Measurements from ENCODE around the gene RBM6. TPM values are rescaled to one million over a fixed set of nuclear protein-coding genes. Genes with fewer than 3 reads are reported as not detected.

The RBM6 gene
- total RNA-seq, 1 experiment from 2014 or later, result 118 TPM

GRCh38 chr3:49898991-49899390 is 41.0 kb upstream of the RBM6 start:
- H3K27me3 Mint-ChIP-seq (ENCODE audit: low read depth), result no peaks in the 10 kb centered on the region
- H3K36me3 Mint-ChIP-seq, result no peaks in the 10 kb centered on the region
- TF ChIP-seq ZNF121 (CRISPR knock-in tag; IDR thresholded peaks at IDR 0.05), result no peak
- TF ChIP-seq OVOL2 (CRISPR knock-in tag; IDR thresholded peaks at IDR 0.05; ENCODE audit: borderline replicate concordance), result no peak
- no peak for TF ChIP-seq KAT7 (CRISPR knock-in tag; IDR thresholded peaks at IDR 0.05; ENCODE audit: borderline replicate concordance)
- no peak for TF ChIP-seq AR (CRISPR knock-in tag; IDR thresholded peaks at IDR 0.05)
- no peak for TF ChIP-seq MXD4 (CRISPR knock-in tag; IDR thresholded peaks at IDR 0.05; ENCODE audit: borderline replicate concordance)
- no peak for TF ChIP-seq ZMAT4 (CRISPR knock-in tag; IDR thresholded peaks at IDR 0.05)
- TF ChIP-seq, protein P1, sequence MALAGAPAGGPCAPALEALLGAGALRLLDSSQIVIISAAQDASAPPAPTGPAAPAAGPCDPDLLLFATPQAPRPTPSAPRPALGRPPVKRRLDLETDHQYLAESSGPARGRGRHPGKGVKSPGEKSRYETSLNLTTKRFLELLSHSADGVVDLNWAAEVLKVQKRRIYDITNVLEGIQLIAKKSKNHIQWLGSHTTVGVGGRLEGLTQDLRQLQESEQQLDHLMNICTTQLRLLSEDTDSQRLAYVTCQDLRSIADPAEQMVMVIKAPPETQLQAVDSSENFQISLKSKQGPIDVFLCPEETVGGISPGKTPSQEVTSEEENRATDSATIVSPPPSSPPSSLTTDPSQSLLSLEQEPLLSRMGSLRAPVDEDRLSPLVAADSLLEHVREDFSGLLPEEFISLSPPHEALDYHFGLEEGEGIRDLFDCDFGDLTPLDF (CRISPR knock-in tag; IDR thresholded peaks at IDR 0.05), result no peak
- no peak for TF ChIP-seq ZNF232 (CRISPR knock-in tag; IDR thresholded peaks at IDR 0.05)
- POLR2A ChIA-PET, result no interaction called here
- H3K9me3 Mint-ChIP-seq, result no peaks in the 10 kb centered on the region
- no peak overlapping the region for H3K27ac Mint-ChIP-seq
- DNase-seq (ENCODE audit: low spot score) (no peak), ATAC-seq (no peak)
- CTCF ChIA-PET, result interaction anchor here (0.5 to 8.9 kb wide), 8 partner anchors 12 to 95 kb away, joined by 3 to 103 read pairs (median 18); partner anchors contain the start of gene INKA1
- no peak overlapping the region for H3K4me3 Mint-ChIP-seq
- peaks cover 5% of the 10 kb centered on the region for H3K4me1 Mint-ChIP-seq

GRCh38 chr3:49899815-49900214 is 40.1 kb upstream of the RBM6 start:
- H3K4me1 Mint-ChIP-seq, result peaks cover 7% of the 10 kb centered on the region
- POLR2A ChIA-PET, result interaction anchor here (0.6 kb wide), 1 partner anchor 26 kb away, joined by 3 read pairs; no protein-coding TSS in a partner anchor
- H3K27ac Mint-ChIP-seq, result no peak overlapping the region
- ATAC-seq (peak; percentile 8), DNase-seq (ENCODE audit: low spot score) (peak; percentile 61)
- no peak overlapping the region for H3K4me3 Mint-ChIP-seq
- no peaks in the 10 kb centered on the region for H3K36me3 Mint-ChIP-seq
- CTCF ChIA-PET, result interaction anchor here (0.6 to 8.9 kb wide), 22 partner anchors 9 to 1477 kb away, joined by 3 to 103 read pairs (median 4); partner anchors contain the start of genes AMIGO3, CAMKV, INKA1 and MON1A
- H3K9me3 Mint-ChIP-seq, result no peaks in the 10 kb centered on the region
- TF ChIP-seq ZMAT4 (CRISPR knock-in tag; IDR thresholded peaks at IDR 0.05), result no peak
- peak; percentile 32; the same call in 1 of the 2 replicates for TF ChIP-seq CTCF (IDR thresholded peaks at IDR 0.05)
- TF ChIP-seq, protein P2, sequence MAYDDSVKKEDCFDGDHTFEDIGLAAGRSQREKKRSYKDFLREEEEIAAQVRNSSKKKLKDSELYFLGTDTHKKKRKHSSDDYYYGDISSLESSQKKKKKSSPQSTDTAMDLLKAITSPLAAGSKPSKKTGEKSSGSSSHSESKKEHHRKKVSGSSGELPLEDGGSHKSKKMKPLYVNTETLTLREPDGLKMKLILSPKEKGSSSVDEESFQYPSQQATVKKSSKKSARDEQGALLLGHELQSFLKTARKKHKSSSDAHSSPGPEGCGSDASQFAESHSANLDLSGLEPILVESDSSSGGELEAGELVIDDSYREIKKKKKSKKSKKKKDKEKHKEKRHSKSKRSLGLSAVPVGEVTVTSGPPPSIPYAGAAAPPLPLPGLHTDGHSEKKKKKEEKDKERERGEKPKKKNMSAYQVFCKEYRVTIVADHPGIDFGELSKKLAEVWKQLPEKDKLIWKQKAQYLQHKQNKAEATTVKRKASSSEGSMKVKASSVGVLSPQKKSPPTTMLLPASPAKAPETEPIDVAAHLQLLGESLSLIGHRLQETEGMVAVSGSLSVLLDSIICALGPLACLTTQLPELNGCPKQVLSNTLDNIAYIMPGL (CRISPR knock-in tag; IDR thresholded peaks at IDR 0.05), result no peak
- 0 out of 2 replicates have a peak, but pooled peaks have one; percentile 19 for TF ChIP-seq MAX (CRISPR knock-in tag; IDR thresholded peaks at IDR 0.05)
- TF ChIP-seq ATF6 (CRISPR knock-in tag; IDR thresholded peaks at IDR 0.05), result no peak
- TF ChIP-seq ZBTB43 (CRISPR knock-in tag; IDR thresholded peaks at IDR 0.05), result no peak
- TF ChIP-seq RORB (CRISPR knock-in tag; IDR thresholded peaks at IDR 0.05), result no peak
- TF ChIP-seq, protein P3, sequence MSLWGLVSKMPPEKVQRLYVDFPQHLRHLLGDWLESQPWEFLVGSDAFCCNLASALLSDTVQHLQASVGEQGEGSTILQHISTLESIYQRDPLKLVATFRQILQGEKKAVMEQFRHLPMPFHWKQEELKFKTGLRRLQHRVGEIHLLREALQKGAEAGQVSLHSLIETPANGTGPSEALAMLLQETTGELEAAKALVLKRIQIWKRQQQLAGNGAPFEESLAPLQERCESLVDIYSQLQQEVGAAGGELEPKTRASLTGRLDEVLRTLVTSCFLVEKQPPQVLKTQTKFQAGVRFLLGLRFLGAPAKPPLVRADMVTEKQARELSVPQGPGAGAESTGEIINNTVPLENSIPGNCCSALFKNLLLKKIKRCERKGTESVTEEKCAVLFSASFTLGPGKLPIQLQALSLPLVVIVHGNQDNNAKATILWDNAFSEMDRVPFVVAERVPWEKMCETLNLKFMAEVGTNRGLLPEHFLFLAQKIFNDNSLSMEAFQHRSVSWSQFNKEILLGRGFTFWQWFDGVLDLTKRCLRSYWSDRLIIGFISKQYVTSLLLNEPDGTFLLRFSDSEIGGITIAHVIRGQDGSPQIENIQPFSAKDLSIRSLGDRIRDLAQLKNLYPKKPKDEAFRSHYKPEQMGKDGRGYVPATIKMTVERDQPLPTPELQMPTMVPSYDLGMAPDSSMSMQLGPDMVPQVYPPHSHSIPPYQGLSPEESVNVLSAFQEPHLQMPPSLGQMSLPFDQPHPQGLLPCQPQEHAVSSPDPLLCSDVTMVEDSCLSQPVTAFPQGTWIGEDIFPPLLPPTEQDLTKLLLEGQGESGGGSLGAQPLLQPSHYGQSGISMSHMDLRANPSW (CRISPR knock-in tag; conservative IDR thresholded peaks at IDR 0.05; ENCODE audit: low read depth), result no peak
- H3K27me3 Mint-ChIP-seq (ENCODE audit: low read depth), result no peaks in the 10 kb centered on the region
